WERI-Rb-1 (cell line): ENCODE data around the gene DHX32.

Source experiments
- DNase-seq: peaks from one replicate; pipeline ENCODE4 v3.0.0-alpha.2; 2020
- H3K27ac ChIP-seq: fragments of 250-450 bp; sonication (Bioruptor Pico); 2 replicates; pipeline ENCODE4 v1.5.1; 2020; ENCODE audit warnings: mild to moderate bottlenecking, moderate library complexity
- H3K27me3 ChIP-seq: fragments of 250-450 bp; sonication (Bioruptor Pico); 2 replicates; pipeline ENCODE4 v1.5.1; 2021; ENCODE audit warnings: mild to moderate bottlenecking, low read depth, moderate library complexity; ENCODE audit not compliant: insufficient read depth, severe bottlenecking
- H3K36me3 ChIP-seq: fragments of 250-450 bp; sonication (Bioruptor Pico); 2 replicates; pipeline ENCODE4 v1.5.1; 2020; ENCODE audit warnings: mild to moderate bottlenecking, moderate library complexity
- H3K4me3 ChIP-seq: 2 replicates; pipeline ENCODE4 v1.5.1; 2011; ENCODE audit warnings: low read depth, mild to moderate bottlenecking, control low read depth, low read length
- H3K9me3 ChIP-seq: fragments of 250-450 bp; sonication (Bioruptor Pico); 2 replicates; pipeline ENCODE4 v1.5.1; 2021; ENCODE audit warnings: mild to moderate bottlenecking, moderate library complexity; ENCODE audit not compliant: severe bottlenecking
- TF ChIP-seq, protein P1 (sequence below): IDR thresholded peaks from 2 replicates; pipeline ENCODE4 v1.5.1; 2011; ENCODE audit warnings: low read depth, mild to moderate bottlenecking, control low read depth, inconsistent platforms, low read length

The DHX32 gene

GRCh38 chr10:125808047-125808446 is 73.0 kb downstream of the DHX32 start:
- TF ChIP-seq, protein P1, sequence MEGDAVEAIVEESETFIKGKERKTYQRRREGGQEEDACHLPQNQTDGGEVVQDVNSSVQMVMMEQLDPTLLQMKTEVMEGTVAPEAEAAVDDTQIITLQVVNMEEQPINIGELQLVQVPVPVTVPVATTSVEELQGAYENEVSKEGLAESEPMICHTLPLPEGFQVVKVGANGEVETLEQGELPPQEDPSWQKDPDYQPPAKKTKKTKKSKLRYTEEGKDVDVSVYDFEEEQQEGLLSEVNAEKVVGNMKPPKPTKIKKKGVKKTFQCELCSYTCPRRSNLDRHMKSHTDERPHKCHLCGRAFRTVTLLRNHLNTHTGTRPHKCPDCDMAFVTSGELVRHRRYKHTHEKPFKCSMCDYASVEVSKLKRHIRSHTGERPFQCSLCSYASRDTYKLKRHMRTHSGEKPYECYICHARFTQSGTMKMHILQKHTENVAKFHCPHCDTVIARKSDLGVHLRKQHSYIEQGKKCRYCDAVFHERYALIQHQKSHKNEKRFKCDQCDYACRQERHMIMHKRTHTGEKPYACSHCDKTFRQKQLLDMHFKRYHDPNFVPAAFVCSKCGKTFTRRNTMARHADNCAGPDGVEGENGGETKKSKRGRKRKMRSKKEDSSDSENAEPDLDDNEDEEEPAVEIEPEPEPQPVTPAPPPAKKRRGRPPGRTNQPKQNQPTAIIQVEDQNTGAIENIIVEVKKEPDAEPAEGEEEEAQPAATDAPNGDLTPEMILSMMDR = no peak

GRCh38 chr10:125802739-125803138 is 78.4 kb downstream of the DHX32 start:
- peaks cover 7% of the 10 kb centered on the region; the same call in 1 of the 2 replicates for H3K36me3 ChIP-seq
- H3K27ac ChIP-seq = no peak overlapping the region
- H3K4me3 ChIP-seq = no peak overlapping the region

More at GRCh38 chr10:125808047-125808446, 73.0 kb downstream of the DHX32 start:
- Histone ChIP-seq H3K9me3 (no peaks in the 10 kb centered on the region), H3K27me3 (no peaks in the 10 kb centered on the region), H3K36me3 (peaks cover 7% of the 10 kb centered on the region; the same call in 1 of the 2 replicates), H3K27ac (no peak overlapping the region), H3K4me3 (no peak overlapping the region)
- DNase-seq = no peak

DNA sequence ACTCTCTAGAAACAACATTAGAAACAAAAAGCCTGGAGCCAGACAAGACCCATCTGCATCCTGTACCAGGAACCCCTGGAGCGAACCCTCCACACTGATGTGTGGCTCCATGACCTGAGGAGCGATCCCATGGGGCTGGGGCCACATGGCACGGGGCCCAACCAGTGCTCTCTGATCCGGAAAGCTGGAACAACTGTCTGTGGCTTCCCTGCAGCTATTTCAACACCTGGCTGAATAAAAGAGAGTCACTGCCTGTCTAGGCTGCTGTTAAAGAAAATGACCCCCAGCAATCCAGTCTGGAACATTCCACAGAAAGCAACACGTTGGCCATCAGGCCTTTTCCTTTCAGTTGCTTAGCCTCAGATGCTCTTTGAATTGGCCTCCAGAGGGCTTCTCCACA is 79.0 kb downstream of the DHX32 start:
- Histone ChIP-seq H3K27me3 (no peaks in the 10 kb centered on the region), H3K27ac (no peak overlapping the region), H3K9me3 (no peaks in the 10 kb centered on the region), H3K4me3 (no peak overlapping the region), H3K36me3 (peaks cover 7% of the 10 kb centered on the region; the same call in 1 of the 2 replicates)
- no peak for DNase-seq
- TF ChIP-seq, protein P1 = no peak

More at GRCh38 chr10:125802739-125803138, 78.4 kb downstream of the DHX32 start:
- Histone ChIP-seq H3K9me3 (no peaks in the 10 kb centered on the region), H3K27me3 (no peaks in the 10 kb centered on the region)
- DNase-seq = no peak
- TF ChIP-seq, protein P1 = no peak

- Histone ChIP-seq H3K36me3 (peaks cover 7% of the 10 kb centered on the region; the same call in 1 of the 2 replicates), H3K27ac (no peak overlapping the region), H3K27me3 (no peaks in the 10 kb centered on the region), H3K4me3 (no peak overlapping the region), H3K9me3 (no peaks in the 10 kb centered on the region)
- TF ChIP-seq, protein P1 = no peak
- no peak for DNase-seq
Measured at GRCh38 chr10:125801574-125801973, 79.5 kb downstream of the DHX32 start.

DNA sequence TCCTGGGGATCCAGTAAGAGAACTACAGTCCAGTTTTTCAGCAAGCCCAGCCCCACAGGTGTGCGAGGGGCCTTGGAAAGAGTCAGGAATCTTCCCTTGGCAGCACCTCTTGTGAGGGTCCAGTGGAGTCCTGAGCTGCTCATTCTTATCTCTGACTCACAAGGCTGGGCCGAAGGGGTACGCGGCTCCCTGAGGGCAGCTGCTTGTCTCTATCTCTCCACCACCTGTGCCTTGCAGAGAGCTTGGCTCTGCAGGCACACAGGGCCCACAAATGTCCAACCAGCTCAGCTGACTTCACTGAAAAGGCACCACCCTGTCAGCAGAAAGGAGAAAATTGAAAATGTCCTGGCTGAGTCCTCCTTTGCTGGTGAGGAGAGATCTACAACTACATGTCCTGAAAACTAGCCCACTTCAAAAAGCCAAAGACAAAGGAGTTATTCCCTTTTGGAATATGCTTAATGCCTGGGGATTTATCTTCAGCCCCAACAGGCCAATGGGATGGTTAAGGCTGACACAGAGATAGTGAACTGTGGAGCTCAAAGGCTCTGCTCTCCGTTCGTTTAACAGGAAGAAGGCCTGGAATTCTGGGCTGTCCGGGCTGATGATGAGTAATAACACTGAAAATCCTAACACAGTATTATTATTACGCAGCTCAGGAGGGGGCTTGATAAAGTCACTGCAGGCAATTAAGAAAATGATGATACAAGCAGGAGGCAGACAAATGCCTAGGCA is 81.5 kb downstream of the DHX32 start:
- no peaks in the 10 kb centered on the region for H3K36me3 ChIP-seq

More for the DNA sequence above, 81.5 kb downstream of the DHX32 start:
- TF ChIP-seq, protein P1 = no peak
- H3K27ac ChIP-seq = no peak overlapping the region
- no peaks in the 10 kb centered on the region for H3K9me3 ChIP-seq
- DNase-seq = no peak
- H3K27me3 ChIP-seq = no peaks in the 10 kb centered on the region
- H3K4me3 ChIP-seq = no peak overlapping the region
